Thyroid gland (tissue), 4 donors: ENCODE results near the gene LAMA3. TPM values are rescaled to one million over a fixed set of nuclear protein-coding genes. Genes with fewer than 3 reads are reported as not detected.
"Not testable (repeated sequence)": the region's sequence is repeated elsewhere in the genome, so short reads cannot be mapped to it uniquely, and the experiment has no call there.

Source experiments
- DNase-seq, 2 donors: peaks; one replicate each; pipeline ENCODE4 v3.0.0-alpha.2; 2019
- H3K27ac ChIP-seq, 3 donors: fragments of 200-600 bp; sonication (generic); 1 replicate in 2 of 3; 2 replicates in 1 of 3; pipeline ENCODE4 v1.5.1; 2016 to 2019; ENCODE audit warnings: mild to moderate bottlenecking in 1 of 3, moderate library complexity in 1 of 3
- H3K27me3 ChIP-seq: fragments of 200-600 bp; sonication (generic); one replicate; pipeline ENCODE4 v1.5.1; 2019
- H3K36me3 ChIP-seq, 2 donors: fragments of 200-600 bp; sonication (generic); one replicate each; pipeline ENCODE4 v1.5.1; 2016 to 2019
- H3K4me1 ChIP-seq, 2 donors: fragments of 200-600 bp; sonication (generic); one replicate each; pipeline ENCODE4 v1.5.1; 2017 to 2019
- H3K4me3 ChIP-seq, 3 donors: fragments of 200-600 bp; sonication (generic); replicated peaks in 1 of 3; 1 replicate in 2 of 3; 2 replicates in 1 of 3; pipeline ENCODE4 v1.5.1; 2016; ENCODE audit warnings: mild to moderate bottlenecking in 1 of 3
- H3K9me3 ChIP-seq: fragments of 200-600 bp; sonication (generic); one replicate; pipeline ENCODE4 v1.5.1; 2017
- POLR2A ChIP-seq, 2 donors: fragments of 450-650 bp; IDR thresholded peaks; one replicate each; pipeline ENCODE4 v1.6.1; 2017; ENCODE audit warnings: antibody characterized with exemption in 2 of 2, mild to moderate bottlenecking in 2 of 2, moderate library complexity in 1 of 2
- WGBS, 2 donors: methylation state at CpG; one replicate each; pipeline ENCODE4 v1.1.5; 2017; 5-methylcytosine and 5-hydroxymethylcytosine counted together
- intact Hi-C: fragments of 100-400 bp; cut with DNase I; formaldehyde crosslinking; loops from one replicate; pipeline ENCODE4 v1.15.1; 2023
- total RNA-seq, 4 donors: library from RNA; depleted of rRNA; stranded (reverse); fragments of >200 nt; gene quantifications; one replicate each; pipeline ENCODE4 v1.2.3, GENCODE V29; 2016
- TF ChIP-seq, protein P1 (sequence below), 6 experiments: fragments of 200-600 bp in 3 of 6; fragments of 450-650 bp in 3 of 6; sonication (generic) in 3 of 6; IDR thresholded peaks; one replicate each; pipeline ENCODE4 v1.5.1; 2016 to 2019; ENCODE audit warnings: antibody characterized with exemption in 6 of 6, mild to moderate bottlenecking in 2 of 6, inconsistent platforms in 1 of 6, moderate library complexity in 1 of 6

The LAMA3 gene
- total RNA-seq, 4 donors from 2014 or later = 7.5 to 12.1 (median 8.9) TPM

DNA sequence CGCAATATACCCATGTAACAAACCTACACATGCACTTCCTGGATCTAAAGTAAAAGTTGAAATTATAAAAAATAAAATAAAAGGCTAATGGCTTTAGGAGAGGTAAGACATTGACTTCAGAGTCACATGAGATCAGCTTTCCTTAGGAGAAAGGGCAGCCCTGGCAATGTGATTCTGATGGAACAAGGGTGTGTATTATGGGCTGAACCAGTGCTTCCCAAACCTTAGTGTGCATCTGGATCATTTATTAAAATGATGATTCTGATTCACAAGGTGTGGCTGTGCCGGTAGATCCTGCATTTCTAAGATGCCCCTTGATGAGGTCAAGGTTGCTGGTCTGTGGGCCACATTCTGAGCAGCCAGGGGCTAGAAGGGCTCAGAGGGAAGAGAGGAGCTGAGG lies 42.6 kb downstream of the LAMA3 start:
- no peak overlapping the region for H3K27ac ChIP-seq

DNA sequence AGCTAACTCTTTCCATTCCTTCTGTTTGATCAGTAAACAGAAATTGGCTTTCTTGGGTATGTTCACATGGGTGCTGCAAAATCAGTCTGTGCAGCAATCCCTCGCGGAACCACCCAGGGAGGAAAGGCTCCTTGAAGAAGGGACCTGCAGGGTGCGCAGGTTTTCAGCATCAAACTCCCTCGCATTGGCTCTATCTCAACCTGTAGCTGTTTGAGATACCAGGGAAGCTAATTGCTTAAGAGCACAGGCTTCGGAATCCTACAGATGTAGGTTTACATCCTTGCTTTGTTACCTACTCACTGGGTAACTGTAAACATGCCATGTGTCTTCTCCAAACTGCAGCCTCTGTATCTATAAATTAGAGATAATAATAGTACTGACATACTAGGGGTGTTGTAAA lies 43.2 kb downstream of the LAMA3 start:
- Histone ChIP-seq H3K4me1 (no peaks in the 10 kb centered on the region), H3K4me3 (no peak overlapping the region), H3K9me3 (no peaks in the 10 kb centered on the region), H3K27me3 (no peaks in the 10 kb centered on the region), H3K27ac (no peak overlapping the region), H3K36me3 (no peaks in the 10 kb centered on the region)
- TF ChIP-seq, protein P1, sequence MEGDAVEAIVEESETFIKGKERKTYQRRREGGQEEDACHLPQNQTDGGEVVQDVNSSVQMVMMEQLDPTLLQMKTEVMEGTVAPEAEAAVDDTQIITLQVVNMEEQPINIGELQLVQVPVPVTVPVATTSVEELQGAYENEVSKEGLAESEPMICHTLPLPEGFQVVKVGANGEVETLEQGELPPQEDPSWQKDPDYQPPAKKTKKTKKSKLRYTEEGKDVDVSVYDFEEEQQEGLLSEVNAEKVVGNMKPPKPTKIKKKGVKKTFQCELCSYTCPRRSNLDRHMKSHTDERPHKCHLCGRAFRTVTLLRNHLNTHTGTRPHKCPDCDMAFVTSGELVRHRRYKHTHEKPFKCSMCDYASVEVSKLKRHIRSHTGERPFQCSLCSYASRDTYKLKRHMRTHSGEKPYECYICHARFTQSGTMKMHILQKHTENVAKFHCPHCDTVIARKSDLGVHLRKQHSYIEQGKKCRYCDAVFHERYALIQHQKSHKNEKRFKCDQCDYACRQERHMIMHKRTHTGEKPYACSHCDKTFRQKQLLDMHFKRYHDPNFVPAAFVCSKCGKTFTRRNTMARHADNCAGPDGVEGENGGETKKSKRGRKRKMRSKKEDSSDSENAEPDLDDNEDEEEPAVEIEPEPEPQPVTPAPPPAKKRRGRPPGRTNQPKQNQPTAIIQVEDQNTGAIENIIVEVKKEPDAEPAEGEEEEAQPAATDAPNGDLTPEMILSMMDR (IDR thresholded peaks at IDR 0.05) = no peak
- no peak for TF ChIP-seq POLR2A (IDR thresholded peaks at IDR 0.05)
- 79% methylated on average over 4 to 5 of the region's 5 CpGs for WGBS, 2 donors
- intact Hi-C loops = no loop called here
- no peak for DNase-seq

More for the DNA sequence above, 42.6 kb downstream of the LAMA3 start:
- no peak for DNase-seq
- TF ChIP-seq POLR2A (IDR thresholded peaks at IDR 0.05) = no peak
- TF ChIP-seq, protein P1 (IDR thresholded peaks at IDR 0.05) = no peak
- H3K4me3 ChIP-seq = no peak overlapping the region
- 95 to 97% methylated on average over 2 of the region's 2 CpGs for WGBS, 2 donors
- intact Hi-C loops = no loop called here
- no peaks in the 10 kb centered on the region for H3K27me3 ChIP-seq
- H3K9me3 ChIP-seq = no peaks in the 10 kb centered on the region
- H3K4me1 ChIP-seq = no peaks in the 10 kb centered on the region
- H3K36me3 ChIP-seq = no peaks in the 10 kb centered on the region

DNA sequence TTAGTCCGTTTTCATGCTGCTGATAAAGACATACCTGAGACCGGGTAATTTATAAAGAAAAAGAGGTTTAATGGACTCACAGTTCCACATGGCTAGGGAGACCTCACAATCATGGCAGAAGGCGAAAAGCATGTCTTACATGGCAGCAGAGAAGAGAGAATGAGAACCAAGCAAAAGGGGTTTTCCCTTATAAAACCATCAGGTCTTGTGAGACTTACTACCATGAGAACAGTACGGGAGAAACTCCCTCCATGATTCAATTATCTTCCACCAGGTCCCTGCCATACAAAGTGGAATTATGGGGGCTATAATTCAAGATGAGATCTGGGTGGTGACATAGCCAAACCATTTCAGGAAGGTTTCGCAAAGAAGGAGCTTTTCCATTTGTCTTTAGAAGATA lies 44.0 kb downstream of the LAMA3 start:
- H3K9me3 ChIP-seq, H3K27me3 ChIP-seq, H3K4me1 ChIP-seq, intact Hi-C loops, H3K4me3 ChIP-seq, H3K36me3 ChIP-seq, DNase-seq, H3K27ac ChIP-seq: not testable (repeated sequence)
- WGBS, 2 donors = 90 to 96% methylated on average over 5 of the region's 5 CpGs

DNA sequence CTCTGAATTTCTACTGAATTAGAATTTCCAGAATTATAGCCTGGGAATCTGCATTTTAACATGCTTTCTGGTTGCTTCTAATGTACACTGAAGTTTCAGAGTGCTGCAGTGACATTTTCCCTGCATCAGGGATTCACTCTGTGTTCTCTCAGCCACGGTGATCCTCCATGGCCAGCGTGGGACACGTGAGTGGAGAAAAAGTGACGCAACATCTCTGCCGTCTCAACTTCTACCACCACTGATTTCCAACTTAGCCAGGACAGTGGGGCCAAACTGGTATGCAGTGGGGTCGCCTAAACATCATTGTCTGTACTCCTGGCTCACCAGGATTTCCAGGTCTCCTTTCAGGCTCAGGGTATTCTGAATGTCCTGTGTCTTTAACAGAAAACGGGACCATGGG lies 44.6 kb downstream of the LAMA3 start:
- H3K4me1 ChIP-seq = no peaks in the 10 kb centered on the region
- H3K27me3 ChIP-seq = no peaks in the 10 kb centered on the region
- DNase-seq = no peak
- H3K9me3 ChIP-seq = no peaks in the 10 kb centered on the region
- H3K4me3 ChIP-seq = no peak overlapping the region
- no peak for TF ChIP-seq POLR2A (IDR thresholded peaks at IDR 0.05)
- TF ChIP-seq, protein P1 (IDR thresholded peaks at IDR 0.05) = no peak
- 92 to 95% methylated on average over 7 of the region's 7 CpGs for WGBS, 2 donors
- intact Hi-C loops = no loop called here
- H3K36me3 ChIP-seq = no peaks in the 10 kb centered on the region
- no peak overlapping the region for H3K27ac ChIP-seq

DNA sequence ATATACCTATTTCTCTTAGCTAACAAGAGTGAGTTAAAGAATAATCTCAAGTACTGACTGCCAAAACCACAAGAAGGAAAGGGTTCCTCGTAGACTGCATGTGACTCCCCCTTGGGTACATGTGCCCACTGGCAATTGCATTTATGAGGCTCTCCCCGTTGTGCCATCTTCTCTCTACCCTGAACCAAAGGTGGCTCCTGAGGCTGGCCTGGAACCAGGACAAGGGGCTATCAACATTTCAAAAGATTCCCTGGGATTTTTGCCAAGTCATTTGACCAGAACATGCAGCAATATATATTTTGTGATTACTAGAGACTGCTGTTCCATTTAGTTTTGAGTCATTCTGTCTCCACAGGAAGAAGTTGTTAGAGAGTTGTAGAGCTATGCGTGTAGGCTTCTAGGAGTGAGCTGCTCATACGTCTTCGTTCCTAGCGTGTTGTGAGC lies 45.8 kb downstream of the LAMA3 start:
- DNase-seq = no peak
- intact Hi-C loops = no loop called here
- no peak for TF ChIP-seq POLR2A (IDR thresholded peaks at IDR 0.05)
- TF ChIP-seq, protein P1 (IDR thresholded peaks at IDR 0.05) = no peak
- Histone ChIP-seq H3K4me3 (no peak overlapping the region), H3K27me3 (no peaks in the 10 kb centered on the region), H3K27ac (no peak overlapping the region), H3K9me3 (no peaks in the 10 kb centered on the region), H3K4me1 (no peaks in the 10 kb centered on the region), H3K36me3 (no peaks in the 10 kb centered on the region)
- WGBS, 2 donors = 47 to 63% methylated on average over 6 of the region's 6 CpGs

DNA sequence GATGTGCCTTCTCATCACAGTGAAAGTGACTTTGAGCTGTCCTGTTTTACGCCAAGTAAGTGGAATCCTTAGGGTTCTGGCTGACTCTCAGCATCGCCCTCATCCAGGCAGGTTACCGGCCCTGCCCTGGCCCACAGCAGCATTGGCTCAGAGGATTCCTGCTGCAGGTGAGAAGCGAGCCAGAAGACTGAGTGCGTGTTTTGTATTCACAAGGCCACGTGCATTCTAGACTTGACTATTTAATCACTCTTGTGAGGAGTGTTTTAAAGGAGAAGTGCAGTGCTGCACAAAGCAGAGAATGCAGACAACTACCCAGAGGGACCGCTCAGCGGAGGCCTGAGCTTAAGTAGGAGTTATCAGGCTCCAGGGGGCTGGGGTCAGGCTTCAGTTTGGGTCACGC lies 48.3 kb downstream of the LAMA3 start:
- H3K4me1 ChIP-seq = no peaks in the 10 kb centered on the region
- TF ChIP-seq POLR2A (IDR thresholded peaks at IDR 0.05) = no peak
- TF ChIP-seq, protein P1 (IDR thresholded peaks at IDR 0.05) = no peak
- 37 to 46% methylated on average over 8 to 9 of the region's 9 CpGs for WGBS, 2 donors
- no peaks in the 10 kb centered on the region for H3K27me3 ChIP-seq
- H3K9me3 ChIP-seq = no peaks in the 10 kb centered on the region
- intact Hi-C loops = no loop called here
- no peaks in the 10 kb centered on the region for H3K36me3 ChIP-seq
- H3K27ac ChIP-seq = no peak overlapping the region
- DNase-seq = peak; percentile 14 to 32
- no peak overlapping the region for H3K4me3 ChIP-seq
